ENCODE measurements around the gene CD180. TPM values are rescaled to one million over a fixed set of nuclear protein-coding genes. Genes with fewer than 3 reads are reported as not detected.

CD180 gene
- not detected in 2 replicates for total RNA-seq
- long read RNA-seq = 0 reads

GRCh38 chr5:67196537-67197059, at the start of gene CD180:
TSS of gene CD180 (minus strand) at chr5:67196799. CDS start at chr5:67196641, 158 bp downstream.
- Mint-ChIP-seq H3K27ac (no peak within 1 kb of the TSS), H3K4me3 (ENCODE audit: low read depth) (no peak within 1 kb of the TSS), H3K36me3 (ENCODE audit: insufficient read depth) (no peaks in the 10 kb centered on the region), H3K9me3 (ENCODE audit: low read depth) (peaks cover 14% of the 10 kb centered on the region), H3K27me3 (no peaks in the 10 kb centered on the region), H3K4me1 (ENCODE audit: low read depth) (no peaks in the 10 kb centered on the region)
- TF ChIP-seq CTCF (IDR thresholded peaks at IDR 0.05; ENCODE audit: unreplicated experiment) = no peak
- DNase-seq (ENCODE audit: low spot score, unreplicated experiment) = no peak

DNA sequence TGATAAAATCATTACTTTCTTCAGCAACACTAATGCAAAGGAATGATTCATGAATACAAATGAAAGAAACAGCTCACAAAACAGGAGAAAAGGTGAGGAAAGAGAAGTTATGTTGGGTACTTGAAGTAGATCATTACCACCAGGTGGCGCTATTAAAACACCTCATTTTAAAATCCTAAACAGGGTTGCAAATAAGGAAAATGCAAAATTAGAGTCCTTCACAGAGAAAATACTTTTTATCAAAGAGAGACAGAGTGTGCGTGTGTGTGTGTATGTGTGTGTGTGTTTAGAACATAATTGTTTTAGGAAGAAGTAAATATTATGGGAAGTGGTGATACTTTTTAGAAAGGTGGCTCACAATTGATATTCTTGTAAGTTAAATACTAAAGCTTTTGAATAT, 49.5 kb upstream of the CD180 start:
- Mint-ChIP-seq H3K27ac (no peak overlapping the region), H3K27me3 (no peaks in the 10 kb centered on the region), H3K4me3 (ENCODE audit: low read depth) (no peak overlapping the region), H3K4me1 (ENCODE audit: low read depth) (peaks cover 11% of the 10 kb centered on the region), H3K36me3 (ENCODE audit: insufficient read depth) (no peaks in the 10 kb centered on the region), H3K9me3 (ENCODE audit: low read depth) (no peaks in the 10 kb centered on the region)
- DNase-seq (ENCODE audit: low spot score, unreplicated experiment) = no peak
- peak; percentile 85 for TF ChIP-seq CTCF (IDR thresholded peaks at IDR 0.05; ENCODE audit: unreplicated experiment)

- no peak for DNase-seq (ENCODE audit: low spot score, unreplicated experiment)
- H3K4me3 Mint-ChIP-seq (ENCODE audit: low read depth) = no peak overlapping the region
- no peaks in the 10 kb centered on the region for H3K27me3 Mint-ChIP-seq
- H3K4me1 Mint-ChIP-seq (ENCODE audit: low read depth) = peaks cover 11% of the 10 kb centered on the region
- H3K27ac Mint-ChIP-seq = peak overlapping the region; percentile 76
- no peaks in the 10 kb centered on the region for H3K36me3 Mint-ChIP-seq (ENCODE audit: insufficient read depth)
- H3K9me3 Mint-ChIP-seq (ENCODE audit: low read depth) = no peaks in the 10 kb centered on the region
- no peak for TF ChIP-seq CTCF (IDR thresholded peaks at IDR 0.05; ENCODE audit: unreplicated experiment)
Observed at GRCh38 chr5:67245259-67245846, 48.8 kb upstream of the CD180 start.

DNA sequence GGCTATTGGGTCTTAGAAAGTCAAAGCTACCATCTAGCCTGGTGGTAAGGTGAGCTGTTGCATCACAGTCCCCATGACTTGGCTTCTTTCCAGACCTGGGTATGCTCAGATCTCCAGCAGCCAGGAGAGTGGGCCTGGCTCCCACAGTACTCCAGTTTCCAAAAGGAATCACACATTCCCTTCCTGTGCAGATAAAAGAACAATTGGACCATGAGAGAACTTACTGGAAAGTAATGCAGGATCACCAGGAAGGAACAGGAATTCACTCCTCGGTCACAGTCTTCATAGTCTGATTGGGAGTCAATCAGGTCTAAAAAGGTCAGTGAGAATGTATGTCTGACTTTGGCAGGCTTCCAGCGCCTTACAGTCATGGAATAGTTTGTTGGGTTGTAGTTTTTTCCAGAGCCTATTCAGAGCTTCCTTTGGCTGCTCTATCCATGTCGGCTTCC, 47.8 kb upstream of the CD180 start:
- Mint-ChIP-seq H3K4me3 (ENCODE audit: low read depth) (no peak overlapping the region), H3K36me3 (ENCODE audit: insufficient read depth) (no peaks in the 10 kb centered on the region), H3K27me3 (no peaks in the 10 kb centered on the region), H3K27ac (peak overlapping the region; percentile 71), H3K9me3 (ENCODE audit: low read depth) (no peaks in the 10 kb centered on the region), H3K4me1 (ENCODE audit: low read depth) (peaks cover 11% of the 10 kb centered on the region)
- no peak for DNase-seq (ENCODE audit: low spot score, unreplicated experiment)
- TF ChIP-seq CTCF (IDR thresholded peaks at IDR 0.05; ENCODE audit: unreplicated experiment) = no peak

- Mint-ChIP-seq H3K4me1 (ENCODE audit: low read depth) (peaks cover 12% of the 10 kb centered on the region), H3K27ac (no peak overlapping the region), H3K9me3 (ENCODE audit: low read depth) (no peaks in the 10 kb centered on the region), H3K36me3 (ENCODE audit: insufficient read depth) (no peaks in the 10 kb centered on the region), H3K27me3 (no peaks in the 10 kb centered on the region), H3K4me3 (ENCODE audit: low read depth) (no peak overlapping the region)
- DNase-seq (ENCODE audit: low spot score, unreplicated experiment) = no peak
- TF ChIP-seq CTCF (IDR thresholded peaks at IDR 0.05; ENCODE audit: unreplicated experiment) = no peak
Observed at GRCh38 chr5:67243944-67244343, 47.3 kb upstream of the CD180 start.
